ENCODE data around the gene BTBD8. TPM values are rescaled to one million over a fixed set of nuclear protein-coding genes. Genes with fewer than 3 reads are reported as not detected.

BTBD8 gene
- total RNA-seq, 1 experiment from 2014 or later = 0.86 TPM

Other genes starting within 250 kb of the BTBD8 start
- not detected in 2 replicates for gene TGFBR3, start 194.2 kb upstream of the BTBD8 start, total RNA-seq (2014; rRNA removed; shearing (Covaris generic); ENCODE audit: low replicate concordance)
- not detected in 2 replicates for gene BRDT, start 130.9 kb upstream of the BTBD8 start, total RNA-seq (2014; rRNA removed; shearing (Covaris generic); ENCODE audit: low replicate concordance)
- gene EPHX4, start 50.4 kb upstream of the BTBD8 start, total RNA-seq (2014; rRNA removed; shearing (Covaris generic); ENCODE audit: low replicate concordance) = not detected in 2 replicates
- 0.32 and 0.89 TPM in 2 replicates for gene SETSIP, start 4.9 kb upstream of the BTBD8 start, total RNA-seq (2014; rRNA removed; shearing (Covaris generic); ENCODE audit: low replicate concordance)
- gene C1orf146, start 137.6 kb downstream of the BTBD8 start, total RNA-seq (2014; rRNA removed; shearing (Covaris generic); ENCODE audit: low replicate concordance) = not detected in 2 replicates
- 21.2 and 22.7 TPM in 2 replicates for gene GLMN, start 218.6 kb downstream of the BTBD8 start, total RNA-seq (2014; rRNA removed; shearing (Covaris generic); ENCODE audit: low replicate concordance)
- 3.8 and 19.2 TPM in 2 replicates for gene RPAP2, start 218.7 kb downstream of the BTBD8 start, total RNA-seq (2014; rRNA removed; shearing (Covaris generic); ENCODE audit: low replicate concordance)

All from Karpas-422 (cell line).